HG03571 (cell line): Measurements from ENCODE around the gene GATM.
"Not testable (repeated sequence)": the region's sequence is repeated elsewhere in the genome, so short reads cannot be mapped to it uniquely, and the experiment has no call there.

ENCODE experiments used
- ATAC-seq: cut with Tn5 transposase; IDR thresholded peaks from one replicate; pipeline ENCODE4 v1.9.1; 2021; ENCODE audit not compliant: unreplicated experiment

The GATM gene

DNA sequence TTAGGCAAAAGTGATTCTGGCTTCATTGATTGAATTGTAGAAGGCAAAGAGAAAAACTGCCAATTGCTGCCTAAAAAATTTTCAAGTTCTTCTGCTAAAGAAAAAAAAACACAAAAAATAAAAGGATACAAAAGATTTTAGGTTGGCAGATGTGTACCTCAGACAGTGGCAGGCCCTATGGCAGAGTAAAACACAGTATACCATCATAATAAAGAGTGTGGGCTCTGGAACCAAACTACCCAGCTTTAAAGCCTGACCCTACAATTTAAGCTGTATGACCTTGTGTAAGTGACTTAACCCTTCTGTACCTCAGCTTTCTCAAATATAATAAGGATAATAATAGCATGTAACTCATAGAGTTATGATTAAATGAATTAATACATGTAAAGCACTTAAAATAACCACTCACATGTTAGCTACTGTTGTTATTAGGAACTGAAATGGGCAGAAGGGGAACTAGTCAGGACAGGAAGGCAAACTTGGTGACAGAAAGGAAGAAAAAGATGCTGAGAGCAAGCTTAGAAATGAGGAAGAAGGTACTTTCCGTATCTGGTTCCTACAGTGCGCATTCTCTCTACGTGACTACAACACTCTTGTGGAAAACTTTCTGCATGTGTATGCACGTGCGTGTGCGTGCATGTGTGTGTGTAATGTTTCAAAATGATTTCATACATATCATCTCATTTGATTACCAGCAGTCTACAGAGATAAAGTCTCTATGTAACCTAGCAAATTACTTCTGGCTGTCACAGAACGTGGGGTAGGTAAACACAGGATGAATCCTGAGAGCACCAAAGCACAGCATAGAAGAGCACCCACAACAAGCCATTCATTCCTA, 13.6 kb upstream of the GATM start:
- peak; percentile 93 for ATAC-seq

DNA sequence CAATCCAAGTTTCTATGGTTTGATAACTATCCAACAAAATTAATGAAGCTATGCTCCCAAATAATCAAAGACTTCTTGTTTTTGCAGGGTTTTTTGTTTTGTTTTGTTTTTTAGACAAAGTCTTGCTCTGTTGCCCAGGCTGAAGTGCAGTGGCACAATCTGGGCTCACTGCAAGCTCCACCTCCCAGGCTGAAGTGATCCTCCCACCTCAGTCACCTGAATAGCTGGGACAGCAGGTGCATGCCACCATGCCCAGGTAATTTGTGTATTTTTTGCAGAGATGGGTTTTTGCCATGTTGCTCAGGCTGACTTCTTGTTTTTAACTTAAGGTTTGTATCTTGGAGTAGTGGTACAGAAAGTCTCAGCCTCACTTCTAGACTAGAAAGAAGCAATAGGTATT, 11.0 kb upstream of the GATM start:
- ATAC-seq, result no peak

DNA sequence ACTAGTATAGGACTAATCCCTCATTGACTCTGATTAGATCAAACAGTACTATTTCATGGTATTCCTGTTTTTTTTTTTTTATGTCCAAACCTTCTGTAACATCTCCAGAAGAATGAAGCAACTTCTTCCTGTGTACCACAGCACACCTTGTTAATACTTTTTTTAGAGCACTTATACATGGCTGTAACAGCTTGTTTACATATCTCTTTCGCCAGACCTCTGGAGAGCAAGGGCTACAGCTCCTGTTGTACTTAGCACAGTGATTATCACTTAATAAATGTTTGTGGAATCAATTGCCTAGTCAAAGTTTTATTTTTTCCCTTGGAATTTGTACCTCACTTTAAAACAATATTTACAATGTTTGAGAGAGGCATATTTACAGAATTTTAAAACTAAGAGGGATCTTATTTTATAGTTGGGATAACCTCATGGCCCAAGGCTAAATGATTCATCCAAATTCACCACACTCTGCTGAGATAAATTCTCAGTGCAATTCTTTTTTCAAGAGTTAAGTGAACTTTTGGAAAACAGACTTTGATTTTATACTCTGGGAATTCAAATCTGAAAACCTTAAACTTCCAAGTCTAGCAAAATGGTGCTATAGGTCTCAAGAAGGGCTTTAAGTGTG, 9.2 kb upstream of the GATM start:
- ATAC-seq, result no peak

DNA sequence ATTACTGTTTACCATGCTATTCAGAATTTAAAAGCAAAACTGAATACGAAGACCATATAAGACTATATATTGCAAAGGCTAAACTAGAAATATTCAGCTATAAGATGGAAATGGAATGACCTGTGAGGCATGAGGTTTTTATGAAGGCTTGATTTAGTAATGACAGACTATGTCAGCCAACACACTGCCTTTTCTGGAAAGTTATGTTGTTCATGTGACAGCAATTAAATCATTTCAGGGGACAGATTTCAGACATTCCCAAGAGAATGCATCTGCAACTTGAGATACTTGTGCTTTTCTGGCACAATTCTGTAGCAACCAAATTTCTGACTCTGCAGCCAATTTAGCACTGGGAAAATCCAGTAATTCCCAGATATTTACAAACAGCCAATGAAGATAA, 8.6 kb upstream of the GATM start:
- ATAC-seq, result no peak

DNA sequence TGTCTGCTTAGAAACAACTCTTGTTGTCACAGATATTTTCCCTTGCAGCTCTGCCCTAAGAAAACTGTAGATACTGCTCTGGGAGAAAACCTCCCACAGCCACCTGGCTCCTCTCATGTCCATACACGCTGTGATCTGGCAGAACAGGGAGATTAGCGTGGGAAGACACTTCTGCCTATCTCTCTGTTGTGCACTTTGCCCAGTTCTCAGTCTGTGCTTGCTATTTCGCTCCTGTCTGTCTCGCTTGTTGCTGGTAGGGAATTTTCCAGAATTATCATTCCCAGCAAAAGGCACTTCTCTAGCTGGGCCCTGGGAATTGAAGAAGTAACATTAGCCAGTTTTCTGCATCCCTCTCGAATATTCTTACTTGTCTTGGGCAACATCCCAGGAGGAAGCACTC, 8.1 kb upstream of the GATM start:
- no peak for ATAC-seq

DNA sequence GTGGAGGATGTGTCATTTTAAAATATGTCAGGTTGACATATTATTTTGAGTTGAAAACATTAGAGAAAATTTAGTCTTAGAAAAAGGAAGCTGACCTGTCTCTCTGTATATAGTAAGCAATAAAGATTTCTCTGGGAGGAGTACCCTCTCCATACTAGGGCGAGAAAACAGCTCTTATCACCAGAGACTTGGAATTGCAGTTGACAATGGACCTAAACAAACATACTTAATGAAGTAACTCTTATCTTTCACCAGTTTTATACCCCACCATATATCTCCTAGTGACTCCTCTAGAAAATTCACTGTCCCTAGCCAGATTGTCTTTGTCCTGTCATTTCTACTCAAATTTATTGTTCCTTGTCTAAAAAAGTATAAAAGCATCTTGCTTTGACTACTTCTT, 7.2 kb upstream of the GATM start:
- no peak for ATAC-seq

DNA sequence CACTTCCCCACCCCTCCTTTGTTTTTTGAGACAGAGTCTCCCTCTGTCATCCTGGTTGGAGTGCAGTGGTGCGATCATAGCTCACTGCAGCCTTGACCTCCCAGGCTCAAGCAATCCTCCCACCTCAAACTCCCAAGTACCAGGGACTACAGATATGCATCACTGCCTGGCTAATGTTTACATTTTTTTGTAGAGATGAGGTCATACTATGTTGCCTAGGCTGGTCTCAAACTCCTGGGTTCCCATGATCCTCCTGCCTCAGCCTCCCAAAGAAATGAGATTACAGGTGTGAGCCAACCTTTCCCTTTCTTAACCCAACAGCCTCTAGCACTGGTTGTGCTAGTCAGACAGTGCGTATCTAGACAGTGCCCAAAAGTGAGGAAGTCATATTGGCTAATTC, 6.4 kb upstream of the GATM start:
- ATAC-seq, result no peak

DNA sequence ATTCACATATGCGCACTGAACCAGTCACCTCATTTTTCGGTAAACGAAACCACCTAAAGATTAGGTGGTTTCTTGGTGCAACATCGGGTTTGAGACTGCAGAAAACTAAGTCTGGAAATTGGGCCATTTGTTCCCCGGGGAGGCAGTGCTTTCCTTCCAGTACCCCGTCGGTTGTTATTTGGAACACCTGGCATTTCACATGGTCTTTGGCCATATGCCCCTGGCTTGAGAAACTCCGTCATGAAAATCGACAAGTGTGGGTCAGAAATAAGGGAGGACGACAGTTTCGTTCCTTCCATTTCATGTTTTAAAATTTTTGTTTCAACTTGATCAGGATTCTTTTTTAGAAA, 544 bp upstream of the GATM start:
- no peak for ATAC-seq

DNA sequence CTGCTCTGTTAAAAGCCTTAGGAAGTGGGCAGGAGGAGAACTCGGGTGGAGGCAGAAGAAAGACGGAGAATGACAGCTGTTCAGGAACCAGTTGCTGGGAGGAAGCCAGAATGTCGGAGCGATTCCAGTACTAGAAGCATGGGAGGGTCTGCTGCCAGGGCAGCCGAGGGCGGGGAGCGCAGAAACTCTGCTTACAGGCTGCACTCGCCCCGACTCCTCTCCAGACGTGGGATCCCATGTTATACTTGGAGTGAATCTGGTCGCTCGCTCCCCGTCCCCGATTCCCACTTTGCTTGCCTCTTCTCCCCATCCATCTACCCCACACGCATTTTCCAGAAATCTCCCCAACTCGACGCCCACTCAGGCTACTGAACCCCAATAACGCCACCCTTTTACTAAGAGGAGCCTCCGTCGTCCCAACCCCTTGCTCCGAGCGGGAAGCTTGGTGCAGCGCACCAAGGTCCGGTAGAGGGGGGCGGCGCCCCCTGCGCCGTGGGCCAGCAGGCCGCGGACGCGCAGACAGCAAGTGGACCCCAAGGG, 665 bp downstream of the GATM start:
- no peak for ATAC-seq

DNA sequence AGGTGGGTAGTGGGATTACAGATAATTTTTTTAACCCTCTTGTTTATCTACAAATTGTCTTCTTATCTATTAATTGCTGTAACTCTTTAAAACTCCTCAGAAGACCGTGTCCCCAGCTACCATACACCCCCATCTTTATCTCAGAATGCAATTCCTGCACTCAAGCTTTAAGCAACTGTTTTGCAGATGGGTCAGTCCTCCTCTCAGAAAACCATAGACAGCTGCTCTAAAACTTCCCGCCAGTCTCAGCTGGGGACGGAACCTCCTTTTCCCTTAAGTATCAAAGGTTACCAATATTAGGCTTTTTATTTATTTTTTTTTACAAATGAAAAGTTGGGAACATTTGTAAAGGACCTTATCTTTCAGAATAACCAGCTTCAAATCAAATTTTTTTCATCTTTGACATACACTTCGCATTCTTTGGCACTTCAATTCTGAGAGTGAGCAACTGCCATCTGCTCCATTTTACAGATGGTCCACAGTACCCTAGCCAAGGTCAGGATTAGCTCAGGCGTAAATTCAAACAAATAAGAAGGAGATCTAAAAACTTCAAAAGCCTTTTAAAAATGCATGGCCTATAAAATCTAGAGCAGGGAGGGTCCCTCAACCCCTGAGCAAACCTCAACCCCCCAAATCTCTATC, 1.3 kb downstream of the GATM start:
- no peak for ATAC-seq

DNA sequence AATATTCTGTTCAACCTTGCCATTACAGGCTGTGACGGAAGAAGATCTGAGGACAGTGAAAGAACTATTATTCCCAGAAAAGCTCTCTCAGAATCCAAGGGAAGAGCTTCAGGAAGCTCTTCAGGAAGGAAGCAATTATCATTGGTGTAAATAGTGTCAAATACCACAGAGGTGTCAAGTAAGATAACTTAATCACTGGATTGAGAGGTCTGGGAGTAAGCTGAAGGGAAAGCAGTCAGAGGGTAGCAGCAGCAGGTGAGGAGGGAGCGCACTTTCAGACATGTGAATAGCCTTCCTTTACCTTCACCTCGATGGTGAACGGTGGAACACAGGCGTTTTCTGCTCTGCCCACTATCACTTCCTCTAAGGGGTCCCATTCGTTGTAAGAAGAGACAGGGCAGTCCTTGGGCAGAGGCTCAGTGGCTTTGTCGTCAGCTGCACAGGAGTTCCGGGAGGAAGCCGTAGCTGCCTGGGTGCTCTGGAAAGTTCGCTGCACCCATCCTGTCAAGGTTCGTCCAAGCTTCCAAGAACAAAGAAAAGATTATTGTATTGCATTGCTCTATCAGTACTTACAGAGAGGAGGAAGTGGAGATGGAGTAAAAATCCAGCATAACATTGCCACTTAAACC, 1.9 kb downstream of the GATM start:
- no peak for ATAC-seq

DNA sequence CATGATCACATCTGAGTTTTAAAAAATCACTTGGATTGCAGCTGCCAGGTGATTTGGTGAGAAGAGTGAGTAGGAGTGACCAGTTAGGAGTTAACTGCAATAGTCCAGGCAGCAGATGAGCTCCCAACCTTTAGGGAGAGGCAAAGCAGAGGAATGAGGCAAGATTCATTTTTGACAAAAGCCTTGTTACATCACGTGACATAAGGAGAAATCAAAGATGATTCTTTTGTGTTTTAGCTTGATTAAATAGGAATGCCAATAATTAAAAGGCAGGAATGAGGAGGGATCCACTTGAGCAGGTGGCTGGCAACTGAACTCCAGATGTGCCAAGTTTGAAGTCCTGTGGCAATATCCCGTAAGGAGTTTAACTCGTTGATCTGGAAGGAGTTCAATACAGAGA, 2.5 kb downstream of the GATM start:
- no peak for ATAC-seq

DNA sequence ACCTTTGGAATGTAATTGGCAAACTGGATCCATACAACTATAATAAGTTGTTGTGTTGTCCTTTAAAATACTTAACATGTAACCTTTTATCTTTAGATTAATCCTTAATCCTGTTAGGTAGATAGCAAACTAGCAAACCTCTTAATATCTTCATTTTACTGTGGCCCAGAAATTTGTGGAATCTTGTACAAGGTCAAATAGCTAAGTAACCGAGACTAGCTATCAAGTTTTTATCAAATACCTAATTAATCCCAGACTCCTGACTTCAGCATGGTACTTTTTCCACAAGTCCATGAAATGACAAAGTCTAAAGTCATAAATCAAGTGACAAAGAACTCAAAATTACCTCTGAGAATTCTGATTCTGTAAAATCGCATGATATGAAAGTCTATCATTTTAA, 4.4 kb downstream of the GATM start:
- ATAC-seq, result no peak

DNA sequence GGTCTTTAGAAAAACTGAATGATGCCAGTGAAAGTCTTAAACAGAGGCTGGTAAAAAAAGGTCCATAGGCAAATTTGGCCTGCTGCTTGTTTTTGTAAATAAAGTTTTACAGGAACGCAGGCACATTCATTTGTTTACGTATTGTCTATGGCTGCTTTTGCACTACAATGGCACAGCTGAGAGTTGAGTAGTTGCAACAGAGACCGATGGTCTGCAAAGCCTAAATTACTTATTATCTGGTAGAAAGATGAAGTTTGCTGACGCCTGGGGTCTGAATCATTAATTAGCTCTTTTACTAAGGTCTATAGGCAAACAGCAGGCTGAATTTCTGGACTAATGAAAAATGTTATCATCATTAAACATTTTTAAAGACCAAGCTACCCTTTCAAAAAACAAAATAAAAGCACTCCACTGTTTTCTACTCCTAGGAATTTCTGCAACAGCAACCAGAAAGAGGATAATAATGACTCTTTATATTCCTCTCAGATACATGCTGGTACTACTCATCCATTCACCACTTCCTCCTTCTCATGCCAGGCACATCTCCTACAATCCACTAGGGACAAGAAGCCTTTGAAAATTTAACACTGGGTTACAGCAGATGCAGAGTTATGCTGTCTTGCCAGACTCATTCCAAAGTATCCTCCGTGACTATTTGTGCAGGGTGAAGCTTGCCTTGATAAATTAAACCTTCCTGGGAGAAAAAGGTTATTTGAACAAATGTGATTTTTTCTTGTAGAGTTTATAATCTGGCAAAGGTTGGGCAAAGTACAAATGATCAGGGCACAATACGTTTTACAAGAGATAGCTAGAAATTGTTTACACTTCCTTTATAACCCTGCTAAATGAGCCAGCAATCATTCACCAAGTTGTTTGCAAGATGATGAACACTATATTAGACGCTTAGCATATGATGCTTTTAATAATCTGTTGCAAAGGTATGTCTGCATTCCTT, 6.0 kb downstream of the GATM start:
- ATAC-seq, result no peak

DNA sequence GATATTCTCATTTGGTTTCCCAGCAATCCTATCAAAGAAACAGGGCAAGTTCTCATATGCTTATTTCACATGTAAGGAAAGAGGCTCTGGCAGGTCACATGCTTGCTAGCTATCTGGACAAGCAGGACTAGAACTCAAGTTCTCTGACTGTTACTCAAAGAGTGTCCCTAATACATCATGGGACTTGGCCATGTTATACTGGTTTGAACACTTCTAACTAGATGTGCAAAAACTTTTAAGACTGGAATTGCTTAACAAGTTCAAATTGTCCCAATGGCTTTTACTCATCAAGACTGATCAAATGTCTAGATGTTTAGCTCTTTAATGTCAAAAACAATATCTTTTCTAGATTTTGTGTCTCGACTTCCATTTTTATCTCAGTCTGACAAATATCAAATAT, 6.8 kb downstream of the GATM start:
- no peak for ATAC-seq

DNA sequence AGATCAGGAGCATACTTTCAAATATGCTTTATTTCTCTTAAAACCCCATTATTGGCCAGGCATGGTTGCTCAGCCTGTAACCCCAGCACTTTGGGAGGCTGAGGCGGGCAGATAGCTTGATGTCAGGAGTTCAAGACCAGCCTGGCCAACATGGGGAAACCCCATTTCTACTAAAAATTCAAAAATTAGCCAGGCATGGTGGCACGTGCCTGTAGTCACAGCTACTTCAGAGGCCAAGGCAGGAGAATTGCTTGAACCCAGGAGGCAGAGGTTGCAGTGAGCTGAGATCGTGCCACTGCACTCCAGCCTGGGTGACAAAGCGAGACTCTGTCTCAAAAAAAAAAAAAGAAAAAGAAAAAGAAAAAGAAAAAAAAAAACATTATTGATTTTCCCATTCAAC, 8.3 kb downstream of the GATM start:
- ATAC-seq, result not testable (repeated sequence)

DNA sequence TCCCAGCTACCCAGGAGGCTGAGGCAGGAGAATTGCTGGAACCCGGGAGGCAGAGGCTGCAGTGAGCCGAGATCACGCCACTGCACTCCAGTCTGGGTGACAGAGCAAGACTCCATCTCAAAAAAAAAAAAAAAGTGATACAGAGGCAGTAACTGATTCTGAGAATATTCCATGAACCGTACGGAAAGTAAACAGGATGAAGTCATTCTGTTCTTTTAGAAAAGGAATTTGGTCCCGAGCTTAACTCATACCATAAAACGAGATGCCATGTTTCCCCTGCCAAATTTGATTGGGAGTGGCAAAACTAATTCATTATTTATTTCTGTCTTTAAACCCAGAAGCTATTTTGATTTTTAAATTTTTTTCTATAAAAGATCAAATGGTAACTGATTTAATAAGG, 11.1 kb downstream of the GATM start:
- not testable (repeated sequence) for ATAC-seq

DNA sequence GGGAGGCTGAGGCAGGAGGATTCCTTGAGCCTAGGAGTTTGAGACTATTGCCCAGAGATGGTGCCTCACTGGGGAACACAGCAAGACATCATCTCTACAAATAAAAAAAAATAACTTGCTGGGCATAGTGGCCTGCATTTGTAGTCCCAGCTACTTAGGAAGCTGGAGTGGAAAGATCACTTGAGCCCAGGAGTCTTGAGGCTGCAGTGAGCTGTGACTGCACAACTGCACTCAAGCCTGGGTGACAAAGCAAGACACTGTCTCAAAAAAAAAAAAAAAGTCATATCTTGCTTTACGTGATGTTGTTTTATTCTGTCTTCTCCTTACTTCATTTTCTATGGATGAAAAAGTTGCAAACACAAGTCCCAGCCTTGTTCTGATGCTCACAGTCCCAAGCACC, 14.1 kb downstream of the GATM start:
- ATAC-seq, result no peak

DNA sequence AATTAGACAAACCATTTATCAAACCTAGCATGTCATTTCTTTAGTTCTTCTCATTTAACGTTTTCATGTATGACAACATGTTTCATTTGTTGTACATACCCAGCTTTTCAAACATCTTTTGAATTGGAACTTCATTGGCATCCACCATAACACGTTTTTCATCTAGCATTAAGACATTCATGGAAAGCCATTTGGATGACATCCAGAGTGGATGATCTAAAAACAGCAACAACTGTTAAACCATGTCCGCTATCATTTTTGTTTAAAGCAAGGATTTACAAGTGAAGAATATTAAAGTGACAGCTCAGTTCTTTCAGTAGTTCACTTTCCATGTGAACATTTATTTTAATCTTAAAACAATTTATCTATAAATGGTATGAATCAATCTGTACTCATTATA, 14.5 kb downstream of the GATM start:
- no peak for ATAC-seq

DNA sequence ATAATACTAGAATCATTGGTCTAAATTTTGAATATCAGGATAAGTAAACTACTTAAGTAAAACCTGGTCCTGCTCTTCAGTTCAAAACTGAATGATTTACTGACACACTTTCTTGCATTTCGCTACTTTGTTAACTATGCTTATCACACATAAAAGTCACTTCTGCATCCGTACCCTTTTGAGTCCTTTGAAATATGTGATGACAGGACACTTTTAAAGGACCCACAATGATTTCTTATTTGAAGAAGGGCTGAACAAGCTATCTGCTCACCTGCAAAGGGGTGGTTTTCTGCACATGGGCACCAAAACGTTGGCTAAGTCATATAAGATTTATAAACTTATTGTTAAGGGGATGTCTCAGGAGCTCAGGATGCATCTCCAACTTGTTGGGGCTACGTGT, 15.0 kb downstream of the GATM start:
- no peak for ATAC-seq

DNA sequence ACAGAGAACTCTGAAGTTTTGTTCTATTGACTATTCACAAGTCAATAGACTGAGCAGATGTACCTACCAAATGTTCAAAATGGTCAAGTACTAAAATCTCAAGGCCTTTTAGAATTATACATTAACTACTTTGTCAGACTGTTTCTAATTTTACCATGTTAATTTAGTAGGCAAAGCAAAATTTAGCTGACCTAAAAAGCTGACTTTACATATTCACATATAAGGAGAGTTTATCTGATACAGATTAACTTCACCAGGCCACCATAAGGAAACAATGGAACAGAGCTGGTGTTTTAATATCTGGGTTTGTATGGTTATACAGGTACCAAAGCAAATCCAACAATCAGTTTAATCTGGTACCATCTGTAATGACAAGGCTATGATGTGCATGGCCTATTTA, 15.9 kb downstream of the GATM start:
- no peak for ATAC-seq
